CD4-positive, alpha-beta T cell treated with Interleukin-1 beta for 1 hour (primary cell): Measurements from ENCODE around the gene UBE2J2.

Experiments used
- DNase-seq, 2 donors: peaks; one replicate each; pipeline ENCODE4 v3.0.0-alpha.2; 2020 to 2022

The UBE2J2 gene

GRCh38 chr1:1206966-1207531 lies 66.6 kb downstream of the UBE2J2 start:
- no peak for DNase-seq

GRCh38 chr1:1206376-1206965 lies 67.2 kb downstream of the UBE2J2 start, which contains the start of gene TNFRSF18:
Gene TNFRSF18 (minus strand): TSS chr1:1206592. CDS start chr1:1206571, 21 bp downstream.
- peak; percentile 48 for DNase-seq

- DNase-seq = no peak
Measured at GRCh38 chr1:1205769-1206375, 67.8 kb downstream of the UBE2J2 start.

GRCh38 chr1:1204998-1205768 lies 68.5 kb downstream of the UBE2J2 start:
- no peak for DNase-seq

GRCh38 chr1:1204425-1204920 lies 69.2 kb downstream of the UBE2J2 start:
- DNase-seq = no peak
